Mesothelial cell of epicardium (in vitro differentiated cells): ENCODE results near the gene D2HGDH. TPM values are rescaled to one million over a fixed set of nuclear protein-coding genes. Genes with fewer than 3 reads are reported as not detected.

ENCODE experiments used
- DNase-seq, 2 experiments: peaks; one replicate each; pipeline ENCODE4 v3.0.0; 2021; ENCODE audit warnings: low spot score in 2 of 2; ENCODE audit not compliant: unreplicated experiment in 2 of 2
- H3K27ac Mint-ChIP-seq: 2 replicates; pipeline ENCODE4 v1.8.0; 2021; ENCODE audit warnings: mixed read lengths
- H3K27me3 Mint-ChIP-seq: 2 replicates; pipeline ENCODE4 v1.8.0; 2021; ENCODE audit warnings: low read depth, mixed read lengths
- H3K36me3 Mint-ChIP-seq: 2 replicates; pipeline ENCODE4 v1.8.0; 2021; ENCODE audit warnings: mixed read lengths
- H3K4me1 Mint-ChIP-seq: 2 replicates; pipeline ENCODE4 v1.8.0; 2021; ENCODE audit warnings: mixed read lengths
- H3K4me3 Mint-ChIP-seq: 2 replicates; pipeline ENCODE4 v1.8.0; 2021; ENCODE audit warnings: mild to moderate bottlenecking, moderate library complexity, mixed read lengths
- H3K9me3 Mint-ChIP-seq: 2 replicates; pipeline ENCODE4 v1.8.0; 2021; ENCODE audit warnings: mixed read lengths
- total RNA-seq: library from RNA; stranded (reverse); gene quantifications from 3 replicates; pipeline ENCODE4 v1.2.1, GENCODE V29; 2021
- TF ChIP-seq, protein P1 (sequence below): fragments of 200-600 bp; sonication (generic); IDR thresholded peaks from one replicate; pipeline ENCODE4 v1.5.0; 2021; ENCODE audit warnings: antibody characterized with exemption; ENCODE audit not compliant: unreplicated experiment

Gene D2HGDH
- total RNA-seq, 1 donor from 2014 or later: 60.3 TPM

DNA sequence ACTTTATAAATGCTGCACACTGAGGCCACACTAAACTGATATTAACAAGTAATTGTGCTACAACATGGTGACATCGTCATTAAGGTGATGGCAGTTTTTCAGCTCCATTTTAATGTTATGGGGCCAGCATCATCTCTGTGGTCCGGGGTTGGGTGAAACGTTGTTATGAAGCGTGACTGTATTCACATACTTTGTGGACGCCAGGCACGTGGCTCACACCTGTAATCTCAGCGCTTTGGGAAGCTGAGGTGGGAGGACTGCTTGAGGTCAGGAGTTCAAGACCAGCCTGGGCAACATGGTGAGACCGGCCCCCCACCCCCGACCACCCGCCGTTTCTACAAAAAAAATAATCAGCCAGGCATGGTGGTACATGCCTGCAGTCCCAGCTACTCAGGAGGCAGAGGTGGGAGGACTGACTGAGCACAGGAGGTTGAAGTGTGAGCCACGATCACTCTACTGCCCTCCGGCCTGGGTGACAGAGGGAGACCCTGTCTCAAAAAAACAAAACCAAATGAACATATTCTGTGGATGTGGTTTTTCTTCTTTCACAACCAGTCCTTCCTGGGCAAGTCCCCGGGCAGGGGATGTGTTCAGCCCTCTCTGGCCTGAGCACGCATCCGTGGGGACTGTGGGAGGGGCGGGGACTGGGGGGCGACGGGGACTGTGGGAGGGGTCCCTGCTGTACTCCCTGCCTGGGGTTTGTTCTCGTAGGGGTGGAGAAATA is 29.3 kb downstream of the D2HGDH start:
- TF ChIP-seq, protein P1, sequence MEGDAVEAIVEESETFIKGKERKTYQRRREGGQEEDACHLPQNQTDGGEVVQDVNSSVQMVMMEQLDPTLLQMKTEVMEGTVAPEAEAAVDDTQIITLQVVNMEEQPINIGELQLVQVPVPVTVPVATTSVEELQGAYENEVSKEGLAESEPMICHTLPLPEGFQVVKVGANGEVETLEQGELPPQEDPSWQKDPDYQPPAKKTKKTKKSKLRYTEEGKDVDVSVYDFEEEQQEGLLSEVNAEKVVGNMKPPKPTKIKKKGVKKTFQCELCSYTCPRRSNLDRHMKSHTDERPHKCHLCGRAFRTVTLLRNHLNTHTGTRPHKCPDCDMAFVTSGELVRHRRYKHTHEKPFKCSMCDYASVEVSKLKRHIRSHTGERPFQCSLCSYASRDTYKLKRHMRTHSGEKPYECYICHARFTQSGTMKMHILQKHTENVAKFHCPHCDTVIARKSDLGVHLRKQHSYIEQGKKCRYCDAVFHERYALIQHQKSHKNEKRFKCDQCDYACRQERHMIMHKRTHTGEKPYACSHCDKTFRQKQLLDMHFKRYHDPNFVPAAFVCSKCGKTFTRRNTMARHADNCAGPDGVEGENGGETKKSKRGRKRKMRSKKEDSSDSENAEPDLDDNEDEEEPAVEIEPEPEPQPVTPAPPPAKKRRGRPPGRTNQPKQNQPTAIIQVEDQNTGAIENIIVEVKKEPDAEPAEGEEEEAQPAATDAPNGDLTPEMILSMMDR: no peak
- H3K27me3 Mint-ChIP-seq: no peaks in the 10 kb centered on the region
- DNase-seq: no peak
- peaks cover 4% of the 10 kb centered on the region for H3K9me3 Mint-ChIP-seq
- H3K4me1 Mint-ChIP-seq: peaks cover 32% of the 10 kb centered on the region
- no peak overlapping the region for H3K4me3 Mint-ChIP-seq
- H3K36me3 Mint-ChIP-seq: peaks cover 21% of the 10 kb centered on the region
- peak overlapping the region; percentile 90 for H3K27ac Mint-ChIP-seq

DNA sequence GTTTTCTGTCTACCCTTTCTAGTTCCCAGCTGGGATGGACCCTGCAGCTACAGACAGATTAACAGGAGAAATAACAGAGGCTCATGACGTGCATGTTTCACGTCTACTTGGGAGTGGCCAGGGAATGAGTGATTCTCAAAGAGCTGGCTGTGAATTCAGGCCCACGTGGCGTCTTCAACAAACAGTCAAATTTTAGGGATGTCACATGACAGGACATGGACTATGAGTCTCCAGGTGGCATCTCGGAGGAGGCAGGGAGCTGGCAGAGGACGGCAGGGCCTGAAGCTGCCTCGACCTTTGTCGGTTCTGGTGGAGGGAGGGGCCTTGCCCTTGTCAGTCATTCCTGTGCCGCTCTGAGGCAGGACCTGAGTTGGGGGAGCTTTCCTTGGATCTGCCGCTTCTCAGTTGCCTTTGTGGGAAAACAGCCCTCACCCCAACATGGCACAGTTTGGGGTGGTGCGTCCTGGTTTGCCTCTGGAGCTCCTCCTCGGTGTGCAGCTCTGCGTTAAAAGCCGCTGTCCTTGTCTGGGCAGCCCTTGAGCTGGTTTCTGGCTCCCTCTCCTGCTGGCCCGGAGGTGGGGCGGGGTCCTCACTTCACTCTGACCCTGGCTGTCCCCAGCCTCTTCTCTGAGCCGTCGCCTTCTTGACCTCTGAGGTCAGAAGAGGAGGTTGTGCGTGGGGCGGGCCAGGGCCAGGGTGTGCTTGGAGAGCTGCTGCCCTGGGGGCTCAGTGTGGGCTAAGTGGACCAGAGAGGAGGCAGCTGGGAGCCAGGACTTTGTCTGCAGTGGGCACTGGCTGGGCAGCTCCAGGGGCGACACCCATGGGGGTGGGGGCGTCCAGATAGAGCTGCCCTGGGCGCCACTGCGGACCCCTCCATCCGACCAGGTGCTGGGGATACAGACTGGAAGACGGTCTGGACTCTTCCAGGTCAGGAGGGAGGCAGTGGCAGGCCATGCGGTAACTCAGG is 30.1 kb downstream of the D2HGDH start:
- no peaks in the 10 kb centered on the region for H3K27me3 Mint-ChIP-seq
- peaks cover 14% of the 10 kb centered on the region for H3K36me3 Mint-ChIP-seq
- peaks cover 24% of the 10 kb centered on the region for H3K4me1 Mint-ChIP-seq
- TF ChIP-seq, protein P1: no peak
- H3K4me3 Mint-ChIP-seq: no peak overlapping the region
- H3K27ac Mint-ChIP-seq: peak overlapping the region; percentile 90
- H3K9me3 Mint-ChIP-seq: peaks cover 4% of the 10 kb centered on the region
- no peak for DNase-seq

DNA sequence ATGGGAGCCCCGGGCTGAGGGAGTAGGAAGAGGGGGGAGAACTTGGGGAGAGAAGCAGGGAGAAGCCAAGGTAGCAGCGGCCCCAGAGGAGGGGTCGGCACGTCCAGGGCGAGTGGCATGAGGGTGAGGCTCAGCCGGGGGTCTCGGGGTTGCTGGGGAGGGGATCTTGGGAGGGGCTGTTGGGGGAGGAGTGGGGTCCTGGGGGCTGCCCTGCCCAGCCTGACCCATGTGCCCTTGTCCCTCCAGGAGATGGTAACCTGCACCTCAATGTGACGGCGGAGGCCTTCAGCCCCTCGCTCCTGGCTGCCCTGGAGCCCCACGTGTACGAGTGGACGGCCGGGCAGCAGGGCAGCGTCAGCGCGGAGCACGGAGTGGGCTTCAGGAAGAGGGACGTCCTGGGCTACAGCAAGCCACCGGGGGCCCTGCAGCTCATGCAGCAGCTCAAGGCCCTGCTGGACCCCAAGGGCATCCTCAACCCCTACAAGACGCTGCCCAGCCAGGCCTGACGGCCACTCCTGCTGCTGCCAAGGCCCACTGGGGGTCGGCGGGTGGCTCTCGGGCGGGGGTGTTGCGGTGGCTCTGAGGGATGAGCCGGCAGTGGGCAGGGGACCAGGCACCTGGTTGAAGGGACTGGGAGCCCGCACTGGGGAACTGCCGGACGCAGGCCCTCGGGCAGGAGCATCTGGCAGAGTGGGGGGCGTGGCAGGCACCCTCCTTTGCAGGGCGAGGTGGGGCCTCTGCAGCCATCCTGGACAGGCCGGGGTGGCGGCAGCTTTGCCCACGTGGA is 33.2 kb downstream of the D2HGDH start:
- H3K4me1 Mint-ChIP-seq: peaks cover 34% of the 10 kb centered on the region
- no peak overlapping the region for H3K4me3 Mint-ChIP-seq
- TF ChIP-seq, protein P1: no peak
- H3K9me3 Mint-ChIP-seq: no peaks in the 10 kb centered on the region
- DNase-seq: peak in 1 of 2 experiments; percentile 36
- peaks cover 2% of the 10 kb centered on the region for H3K36me3 Mint-ChIP-seq
- no peak overlapping the region for H3K27ac Mint-ChIP-seq
- H3K27me3 Mint-ChIP-seq: no peaks in the 10 kb centered on the region

DNA sequence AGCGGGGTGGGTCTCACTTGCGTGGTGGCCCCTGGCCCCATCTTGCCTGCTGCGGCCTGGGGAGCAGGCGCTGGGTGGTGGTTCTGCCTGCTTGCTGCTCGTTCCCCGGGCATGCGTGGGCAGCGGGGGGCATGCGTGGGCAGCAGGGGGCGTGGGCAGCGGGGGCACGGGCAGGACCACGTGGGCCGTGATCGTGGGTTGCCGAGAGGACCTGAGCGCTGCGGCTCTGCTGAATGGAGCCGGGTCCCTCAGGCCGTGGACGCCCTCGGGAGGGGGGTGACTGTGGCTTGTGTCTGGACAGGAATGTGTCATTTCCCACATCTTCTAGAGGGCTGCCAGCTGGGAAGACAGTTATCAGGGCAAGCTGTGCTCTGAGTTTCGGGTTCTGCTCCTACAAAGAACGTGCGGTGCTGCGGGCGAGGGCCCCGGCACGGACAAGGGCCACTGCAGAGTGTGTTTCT is 33.9 kb downstream of the D2HGDH start:
- H3K27me3 Mint-ChIP-seq: no peaks in the 10 kb centered on the region
- no peaks in the 10 kb centered on the region for H3K9me3 Mint-ChIP-seq
- no peak for DNase-seq
- H3K4me3 Mint-ChIP-seq: no peak overlapping the region
- H3K36me3 Mint-ChIP-seq: no peaks in the 10 kb centered on the region
- H3K4me1 Mint-ChIP-seq: peaks cover 32% of the 10 kb centered on the region
- TF ChIP-seq, protein P1: no peak
- H3K27ac Mint-ChIP-seq: no peak overlapping the region

DNA sequence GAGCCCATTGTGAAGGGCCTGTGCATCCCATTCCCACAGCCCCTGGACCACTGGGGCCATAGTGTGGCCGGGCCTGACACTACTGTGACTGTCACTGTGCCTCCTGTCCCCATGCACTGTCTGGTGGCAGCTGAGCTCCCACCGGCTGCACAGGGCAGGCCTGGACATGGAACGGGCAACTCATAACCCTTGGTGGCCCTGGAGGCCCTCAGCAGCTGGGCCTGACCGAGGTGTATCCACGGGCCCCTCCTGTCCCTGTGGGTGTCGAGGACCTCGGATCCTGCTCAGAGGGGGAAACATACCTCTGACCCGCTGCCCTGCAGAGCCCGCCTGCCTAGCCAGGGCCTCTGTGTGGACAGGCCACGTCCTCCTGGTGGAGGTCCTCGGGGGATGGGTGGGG is 34.4 kb downstream of the D2HGDH start:
- DNase-seq: no peak
- Mint-ChIP-seq H3K36me3 (no peaks in the 10 kb centered on the region), H3K4me3 (no peak overlapping the region), H3K4me1 (peaks cover 26% of the 10 kb centered on the region), H3K9me3 (no peaks in the 10 kb centered on the region), H3K27me3 (no peaks in the 10 kb centered on the region), H3K27ac (no peak overlapping the region)
- TF ChIP-seq, protein P1: no peak
